Erythroblast (primary cell): ENCODE measurements around the gene JMJD8.
"Not testable (repeated sequence)": the region's sequence is repeated elsewhere in the genome, so short reads cannot be mapped to it uniquely, and the experiment has no call there.

Experiments used
- DNase-seq, 2 experiments: peaks; one replicate each; lab custom pipeline; 2025; lab: John Stamatoyannopoulos, UW
- GATA1 ChIP-seq: IDR thresholded peaks from 2 replicates; pipeline ENCODE4 v1.6.1; 2011; ENCODE audit warnings: low read depth, mild to moderate bottlenecking, control low read depth, low read length, moderate library complexity
- POLR2A ChIP-seq: IDR thresholded peaks from 2 replicates; pipeline ENCODE4 v1.6.1; 2011; ENCODE audit warnings: mild to moderate bottlenecking, low read length

JMJD8 gene

GRCh38 chr16:695355-696089 is 11.4 kb upstream of the JMJD8 start:
- DNase-seq: peak in 1 of 2 experiments; percentile 30
- TF ChIP-seq GATA1: no peak
- no peak for TF ChIP-seq POLR2A

- DNase-seq: no peak
- TF ChIP-seq GATA1 (no peak), POLR2A (no peak)
These were observed 10.8 kb upstream of the JMJD8 start for GRCh38 chr16:694863-695354.

- DNase-seq: no peak
- TF ChIP-seq POLR2A (no peak), GATA1 (no peak)
These were observed 10.2 kb upstream of the JMJD8 start for GRCh38 chr16:694187-694862.

- DNase-seq: no peak
- TF ChIP-seq GATA1: no peak
- TF ChIP-seq POLR2A: no peak
These were observed 9.6 kb upstream of the JMJD8 start for GRCh38 chr16:693766-694165.

GRCh38 chr16:693364-693763 is 9.2 kb upstream of the JMJD8 start:
- DNase-seq: no peak
- no peak for TF ChIP-seq GATA1
- TF ChIP-seq POLR2A: no peak

GRCh38 chr16:692356-693108 is 8.4 kb upstream of the JMJD8 start:
- no peak for DNase-seq
- TF ChIP-seq GATA1 (no peak), POLR2A (no peak)

GRCh38 chr16:691242-691641 is 7.1 kb upstream of the JMJD8 start:
- not testable (repeated sequence) for DNase-seq

GRCh38 chr16:689175-689897 is 5.2 kb upstream of the JMJD8 start:
- no peak for DNase-seq
- TF ChIP-seq POLR2A: no peak
- no peak for TF ChIP-seq GATA1

- no peak for DNase-seq
- TF ChIP-seq POLR2A: no peak
- TF ChIP-seq GATA1: no peak
These were observed 3.4 kb upstream of the JMJD8 start for GRCh38 chr16:687499-687898.

GRCh38 chr16:686459-687260 is 2.5 kb upstream of the JMJD8 start:
- no peak for DNase-seq
- TF ChIP-seq GATA1 (no peak), POLR2A (no peak)

- no peak for TF ChIP-seq POLR2A
- no peak for TF ChIP-seq GATA1
- DNase-seq: peak; percentile 64
These were observed 1.8 kb upstream of the JMJD8 start for GRCh38 chr16:685967-686366.

GRCh38 chr16:684961-685696 is 995 bp upstream of the JMJD8 start:
- TF ChIP-seq GATA1 (no peak), POLR2A (no peak)
- peak in 1 of 2 experiments; percentile 30 for DNase-seq
